PFSK-1 (cell line): ENCODE results near the gene ERBB2.

ENCODE experiments used
- POLR2AphosphoS5 ChIP-seq: IDR thresholded peaks from 2 replicates; pipeline ENCODE4 v1.6.1; 2012; ENCODE audit warnings: low read depth, mild to moderate bottlenecking, control low read depth, low read length, moderate library complexity
- TAF1 ChIP-seq: IDR thresholded peaks from 2 replicates; pipeline ENCODE4 v1.6.1; 2012; ENCODE audit warnings: low read length, control low read depth, borderline replicate concordance; ENCODE audit not compliant: insufficient read depth
- TF ChIP-seq, protein P1 (sequence below), 2 experiments: IDR thresholded peaks; 2 replicates each; pipeline versions ENCODE4 v1.6.1 to v1.8.0; 2011 to 2012; ENCODE audit warnings: low read depth in 2 of 2, low read length in 2 of 2, control low read depth in 1 of 2, inconsistent platforms in 1 of 2, mild to moderate bottlenecking in 1 of 2, moderate library complexity in 1 of 2; ENCODE audit not compliant: insufficient read depth in 1 of 2

DNA sequence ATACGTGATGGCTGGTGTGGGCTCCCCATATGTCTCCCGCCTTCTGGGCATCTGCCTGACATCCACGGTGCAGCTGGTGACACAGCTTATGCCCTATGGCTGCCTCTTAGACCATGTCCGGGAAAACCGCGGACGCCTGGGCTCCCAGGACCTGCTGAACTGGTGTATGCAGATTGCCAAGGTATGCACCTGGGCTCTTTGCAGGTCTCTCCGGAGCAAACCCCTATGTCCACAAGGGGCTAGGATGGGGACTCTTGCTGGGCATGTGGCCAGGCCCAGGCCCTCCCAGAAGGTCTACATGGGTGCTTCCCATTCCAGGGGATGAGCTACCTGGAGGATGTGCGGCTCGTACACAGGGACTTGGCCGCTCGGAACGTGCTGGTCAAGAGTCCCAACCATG lies 24.9 kb downstream of the ERBB2 start:
- TF ChIP-seq TAF1: no peak
- no peak for TF ChIP-seq POLR2AphosphoS5
- TF ChIP-seq, protein P1, sequence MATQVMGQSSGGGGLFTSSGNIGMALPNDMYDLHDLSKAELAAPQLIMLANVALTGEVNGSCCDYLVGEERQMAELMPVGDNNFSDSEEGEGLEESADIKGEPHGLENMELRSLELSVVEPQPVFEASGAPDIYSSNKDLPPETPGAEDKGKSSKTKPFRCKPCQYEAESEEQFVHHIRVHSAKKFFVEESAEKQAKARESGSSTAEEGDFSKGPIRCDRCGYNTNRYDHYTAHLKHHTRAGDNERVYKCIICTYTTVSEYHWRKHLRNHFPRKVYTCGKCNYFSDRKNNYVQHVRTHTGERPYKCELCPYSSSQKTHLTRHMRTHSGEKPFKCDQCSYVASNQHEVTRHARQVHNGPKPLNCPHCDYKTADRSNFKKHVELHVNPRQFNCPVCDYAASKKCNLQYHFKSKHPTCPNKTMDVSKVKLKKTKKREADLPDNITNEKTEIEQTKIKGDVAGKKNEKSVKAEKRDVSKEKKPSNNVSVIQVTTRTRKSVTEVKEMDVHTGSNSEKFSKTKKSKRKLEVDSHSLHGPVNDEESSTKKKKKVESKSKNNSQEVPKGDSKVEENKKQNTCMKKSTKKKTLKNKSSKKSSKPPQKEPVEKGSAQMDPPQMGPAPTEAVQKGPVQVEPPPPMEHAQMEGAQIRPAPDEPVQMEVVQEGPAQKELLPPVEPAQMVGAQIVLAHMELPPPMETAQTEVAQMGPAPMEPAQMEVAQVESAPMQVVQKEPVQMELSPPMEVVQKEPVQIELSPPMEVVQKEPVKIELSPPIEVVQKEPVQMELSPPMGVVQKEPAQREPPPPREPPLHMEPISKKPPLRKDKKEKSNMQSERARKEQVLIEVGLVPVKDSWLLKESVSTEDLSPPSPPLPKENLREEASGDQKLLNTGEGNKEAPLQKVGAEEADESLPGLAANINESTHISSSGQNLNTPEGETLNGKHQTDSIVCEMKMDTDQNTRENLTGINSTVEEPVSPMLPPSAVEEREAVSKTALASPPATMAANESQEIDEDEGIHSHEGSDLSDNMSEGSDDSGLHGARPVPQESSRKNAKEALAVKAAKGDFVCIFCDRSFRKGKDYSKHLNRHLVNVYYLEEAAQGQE (IDR thresholded peaks at IDR 0.05; ENCODE audit: insufficient read depth in 1 of 2, low read depth in 2 of 2, low read length in 2 of 2): no peak
